GM12892 (cell line): ENCODE measurements around the gene KCTD2.

Experiments used
- DNase-seq: peaks from one replicate; pipeline ENCODE4 v3.0.0; 2011; ENCODE audit not compliant: insufficient read length
- FAIRE-seq: peaks from 2 replicates; lab custom pipeline; 2011; peaks lifted over from hg19 to GRCh38; lab: Jason Lieb, UNC
- POLR2A ChIP-seq: IDR thresholded peaks from 2 replicates; pipeline ENCODE4 v1.6.1; 2011; ENCODE audit warnings: low read depth, low read length, control low read depth
- TAF1 ChIP-seq: IDR thresholded peaks from 2 replicates; pipeline ENCODE4 v1.6.1; 2011; ENCODE audit warnings: low read depth, mild to moderate bottlenecking, control low read depth, low read length, borderline replicate concordance

KCTD2 gene

DNA sequence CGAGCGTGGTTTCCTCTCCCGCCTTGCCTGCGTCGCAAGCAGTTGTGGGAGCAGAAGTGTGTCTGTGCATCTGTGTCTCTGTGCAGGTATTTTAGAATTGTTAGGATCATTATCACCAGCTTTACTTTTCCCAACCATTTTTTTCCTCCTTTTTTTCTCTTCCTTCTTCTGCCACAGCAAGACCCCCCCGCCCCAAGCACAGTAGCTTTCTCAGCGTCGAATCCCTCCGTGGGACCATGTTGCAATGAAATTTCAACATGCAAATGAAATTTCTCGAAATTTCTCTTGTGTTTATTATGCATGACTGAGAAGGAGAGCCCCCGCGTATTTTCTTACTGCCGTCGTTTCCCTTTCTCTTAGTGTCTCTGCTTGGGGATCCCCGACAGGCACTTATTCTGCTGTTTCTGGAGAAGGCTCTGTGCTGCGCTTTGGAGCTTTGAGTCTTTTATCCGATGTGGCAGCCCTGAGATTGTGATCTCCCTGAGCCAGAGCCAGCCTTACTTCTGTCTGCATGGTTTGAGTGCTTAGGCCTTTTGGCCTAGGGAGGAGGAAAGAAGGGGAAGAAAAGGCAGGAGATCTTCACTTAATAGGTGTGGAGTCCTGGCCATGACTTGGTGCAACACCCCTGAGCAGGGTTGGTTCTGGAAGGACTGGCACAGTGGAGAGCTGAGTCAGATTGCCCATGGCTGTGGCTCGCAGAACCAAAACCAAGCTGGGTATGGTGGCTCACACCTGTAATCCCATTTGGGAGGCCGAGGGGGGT lies 67.7 kb downstream of the KCTD2 start:
- FAIRE-seq (no peak), DNase-seq (no peak)
- TF ChIP-seq TAF1, result no peak
- TF ChIP-seq POLR2A, result no peak
